Left ventricle myocardium superior (tissue), 1 donor: ENCODE data around the gene RTN4RL1. TPM values are rescaled to one million over a fixed set of nuclear protein-coding genes. Genes with fewer than 3 reads are reported as not detected.

Experiments used
- ATAC-seq: fragments of 200-7000 bp; cut with Tn5 transposase; one replicate; pipeline ENCODE4 v1.9.1; 2020; ENCODE audit warnings: mild to moderate bottlenecking, moderate library complexity
- DNase-seq: peaks from one replicate; pipeline ENCODE4 v3.0.0-alpha.2; 2020
- intact Hi-C: fragments of 100-400 bp; cut with micrococcal nuclease; formaldehyde crosslinking; loops from one replicate; pipeline ENCODE4 v1.11.0; 2022
- long read RNA-seq: library from polyadenylated mRNA; unstranded; transcript quantifications from one replicate; pipeline ENCODE4 v2.0.0, GENCODE V29; 2021
- total RNA-seq: library from RNA; stranded (reverse); fragmentation: NEBNext Ultra II Directional; extraction: Animal tissue kit (Norgen Biotek cat#: 25700); gene quantifications from one replicate; pipeline ENCODE4 v1.2.1, GENCODE V29; 2021
- donor health status: DM: no; HTN: yes; CAD: no; lungs with severe emphysema.

The RTN4RL1 gene, protein sequence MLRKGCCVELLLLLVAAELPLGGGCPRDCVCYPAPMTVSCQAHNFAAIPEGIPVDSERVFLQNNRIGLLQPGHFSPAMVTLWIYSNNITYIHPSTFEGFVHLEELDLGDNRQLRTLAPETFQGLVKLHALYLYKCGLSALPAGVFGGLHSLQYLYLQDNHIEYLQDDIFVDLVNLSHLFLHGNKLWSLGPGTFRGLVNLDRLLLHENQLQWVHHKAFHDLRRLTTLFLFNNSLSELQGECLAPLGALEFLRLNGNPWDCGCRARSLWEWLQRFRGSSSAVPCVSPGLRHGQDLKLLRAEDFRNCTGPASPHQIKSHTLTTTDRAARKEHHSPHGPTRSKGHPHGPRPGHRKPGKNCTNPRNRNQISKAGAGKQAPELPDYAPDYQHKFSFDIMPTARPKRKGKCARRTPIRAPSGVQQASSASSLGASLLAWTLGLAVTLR
- 1.9 TPM for total RNA-seq
- long read RNA-seq, partial matches to known transcripts, result 0 of 11 reads
- long read RNA-seq, other reads (novel, unspliced or antisense), result 7 of 11 reads

DNA sequence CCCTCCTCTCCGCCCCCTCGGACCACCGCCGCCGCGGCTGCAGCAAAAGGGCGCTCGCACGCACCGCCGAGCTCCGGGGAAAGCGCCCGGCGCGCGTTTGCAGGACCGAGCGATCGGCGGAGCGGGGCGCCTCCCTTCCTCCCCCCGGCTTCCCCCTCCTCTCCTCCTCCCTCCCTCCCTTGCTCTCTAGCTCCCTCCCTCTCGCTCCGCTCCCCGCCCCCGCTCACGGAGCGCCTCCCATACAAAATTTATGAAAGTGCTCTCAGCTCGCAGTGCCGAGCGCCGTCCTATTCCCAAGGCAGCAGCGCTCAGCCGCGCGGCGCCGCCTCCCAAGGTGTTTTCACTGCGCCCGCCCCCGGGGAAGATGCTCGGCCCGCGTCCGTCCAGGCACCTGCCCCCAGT lies at the start of gene RTN4RL1:
TSS of gene RTN4RL1 (minus strand) at position 115 of the 402 bp plus-strand sequence. CDS start 469 bp downstream, outside the sequence.
- intact Hi-C loops, result no loop called here
- peak; percentile 83 for DNase-seq
- peak; percentile 74 for ATAC-seq

DNA sequence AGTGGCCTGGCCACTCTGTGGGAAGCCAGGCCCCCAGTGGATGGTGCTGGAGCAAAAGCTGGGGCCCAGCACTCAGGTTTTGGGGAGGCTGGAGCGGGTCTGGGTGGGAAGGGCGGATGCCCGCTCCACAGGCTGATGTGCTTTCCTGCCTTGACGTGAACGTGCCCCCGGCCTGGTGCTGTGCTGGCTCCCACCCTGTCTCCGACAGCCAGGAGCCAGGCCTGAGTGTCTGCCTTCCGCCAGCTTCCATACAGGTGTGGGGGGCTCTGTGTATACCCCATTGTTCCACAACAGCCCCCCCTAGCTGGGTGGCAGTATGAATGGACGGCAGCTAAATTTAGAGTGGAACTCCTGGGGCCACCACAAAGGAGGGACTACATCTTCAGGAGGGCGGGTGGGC lies 49.8 kb upstream of the RTN4RL1 start:
- intact Hi-C loops, result no loop called here
- DNase-seq (peak; percentile 40), ATAC-seq (no peak)

DNA sequence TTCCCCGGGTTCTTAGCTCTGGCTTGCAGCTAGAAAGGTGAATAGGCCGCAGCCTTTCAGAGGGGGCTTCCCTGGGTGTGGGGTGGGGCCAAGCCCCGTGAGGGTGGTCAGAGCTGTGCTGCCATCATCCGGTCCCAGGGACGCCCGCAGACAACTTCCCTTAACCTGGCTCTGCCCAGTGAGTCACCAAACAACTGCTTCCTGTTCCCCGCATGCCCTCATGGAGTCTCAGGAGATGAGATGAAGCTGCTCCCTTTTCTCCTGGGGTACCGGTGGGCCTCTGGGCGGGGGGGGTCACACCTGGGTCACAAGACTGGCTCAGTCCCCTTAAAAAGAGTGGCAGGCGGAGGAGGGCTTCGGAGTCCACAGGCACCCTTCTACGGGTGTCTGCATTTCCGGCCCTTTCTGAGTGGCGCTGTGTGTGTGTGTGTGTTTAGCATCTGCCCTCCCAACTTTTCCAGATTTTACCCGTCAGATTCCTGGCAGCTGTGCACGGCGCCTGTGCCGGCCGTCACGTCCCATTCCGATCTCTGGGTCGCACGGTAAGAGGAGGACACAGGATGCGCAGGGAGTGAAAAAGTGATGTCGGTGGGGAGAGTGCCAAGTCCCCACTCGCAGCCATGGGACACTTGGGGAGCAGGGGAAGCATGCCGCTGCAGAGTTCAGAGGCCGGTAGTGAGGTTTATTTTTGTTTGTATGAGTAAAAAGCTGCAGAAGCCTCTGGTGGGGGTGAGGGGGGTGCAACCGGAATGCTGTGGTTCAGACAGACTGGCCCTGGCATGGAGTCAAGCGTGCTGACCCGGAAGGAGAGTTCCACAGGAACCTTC lies 46.5 kb upstream of the RTN4RL1 start:
- ATAC-seq (peak; percentile 57), DNase-seq (peak; percentile 85)
- intact Hi-C loops, result no loop called here

DNA sequence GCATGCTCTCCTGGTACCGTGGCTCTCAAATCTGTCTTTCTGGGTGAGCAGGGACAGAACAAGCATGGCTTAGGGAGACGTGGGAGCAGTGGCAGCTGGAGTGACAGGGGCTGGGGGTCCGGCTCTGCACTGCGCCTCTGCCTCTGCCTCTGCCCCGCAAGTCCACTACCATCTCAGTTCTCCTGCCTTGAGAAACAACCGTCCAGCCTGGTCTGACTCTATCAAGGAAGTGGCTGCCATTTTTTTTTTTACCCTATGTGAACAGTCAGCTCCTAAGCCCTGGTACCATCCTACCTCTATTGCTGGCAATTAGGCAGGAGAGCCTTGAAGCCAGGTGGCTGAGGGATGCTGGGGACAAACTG lies 45.9 kb upstream of the RTN4RL1 start:
- intact Hi-C loops, result no loop called here
- DNase-seq (no peak), ATAC-seq (no peak)

DNA sequence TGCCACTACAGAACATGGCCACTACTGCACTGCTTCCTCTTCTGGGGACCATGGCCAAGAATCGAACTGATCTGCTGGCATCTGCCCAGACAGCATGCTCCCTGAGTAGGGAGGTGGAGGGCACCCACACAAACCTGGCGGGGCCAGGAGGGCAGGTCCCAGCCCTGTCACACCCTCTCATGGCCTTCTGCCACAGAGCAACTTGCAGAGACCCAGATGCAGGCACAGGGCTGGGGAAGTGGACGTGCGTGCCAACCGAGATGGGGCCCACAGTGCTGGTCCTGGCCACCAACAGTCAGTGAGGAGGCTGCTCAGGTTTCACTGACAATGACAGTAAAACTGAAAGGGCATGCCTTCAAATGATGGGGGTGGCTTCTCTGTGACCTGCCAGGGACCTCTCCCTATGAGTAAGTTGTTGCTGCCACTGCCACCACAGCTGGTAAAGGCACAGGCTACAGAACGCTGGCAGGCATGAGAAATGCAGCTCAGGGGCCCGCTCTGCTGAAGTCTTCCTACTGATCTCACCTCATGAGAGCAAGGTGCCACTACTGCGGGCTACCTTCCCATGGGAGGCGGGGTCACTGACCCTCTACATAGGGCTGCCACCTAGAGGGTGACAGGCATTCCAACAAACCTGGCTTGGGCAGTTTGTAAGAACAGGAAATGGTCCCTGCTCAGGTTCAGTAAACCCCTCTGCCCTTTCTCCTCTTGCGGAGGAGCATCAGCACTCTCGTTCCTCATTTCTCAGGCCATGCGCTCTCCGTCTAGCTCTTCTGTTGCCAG lies 45.3 kb upstream of the RTN4RL1 start:
- intact Hi-C loops, result no loop called here
- no peak for ATAC-seq

DNA sequence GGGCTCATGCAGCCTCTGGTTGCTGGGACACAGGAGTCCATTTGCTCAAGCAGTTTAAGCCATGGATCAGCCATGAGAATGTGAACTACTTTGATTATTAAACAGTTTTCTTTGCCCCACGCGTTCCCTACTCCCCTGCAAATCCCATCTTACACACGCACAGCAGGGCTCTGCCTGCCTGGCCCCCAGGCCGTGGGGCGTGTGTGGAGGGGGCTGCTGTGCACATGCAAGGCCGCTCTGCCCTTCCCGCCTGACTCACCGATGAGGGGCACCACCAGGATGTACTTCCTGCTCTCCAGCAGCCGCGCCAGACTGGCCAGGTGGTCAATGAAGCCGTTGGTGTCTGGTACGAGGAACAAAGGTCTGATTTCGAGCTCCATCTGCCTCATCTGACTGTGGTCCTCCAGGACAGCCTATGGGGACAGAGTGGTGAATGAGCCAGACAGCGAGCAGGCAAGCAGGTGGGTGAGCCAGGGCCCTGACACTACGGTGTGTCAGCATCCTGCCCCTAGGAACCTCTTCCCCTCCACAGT lies 43.5 kb upstream of the RTN4RL1 start:
- peak; percentile 26 for DNase-seq
- intact Hi-C loops, result no loop called here
- no peak for ATAC-seq

More for the DNA sequence above, 45.3 kb upstream of the RTN4RL1 start:
- DNase-seq, result no peak

DNA sequence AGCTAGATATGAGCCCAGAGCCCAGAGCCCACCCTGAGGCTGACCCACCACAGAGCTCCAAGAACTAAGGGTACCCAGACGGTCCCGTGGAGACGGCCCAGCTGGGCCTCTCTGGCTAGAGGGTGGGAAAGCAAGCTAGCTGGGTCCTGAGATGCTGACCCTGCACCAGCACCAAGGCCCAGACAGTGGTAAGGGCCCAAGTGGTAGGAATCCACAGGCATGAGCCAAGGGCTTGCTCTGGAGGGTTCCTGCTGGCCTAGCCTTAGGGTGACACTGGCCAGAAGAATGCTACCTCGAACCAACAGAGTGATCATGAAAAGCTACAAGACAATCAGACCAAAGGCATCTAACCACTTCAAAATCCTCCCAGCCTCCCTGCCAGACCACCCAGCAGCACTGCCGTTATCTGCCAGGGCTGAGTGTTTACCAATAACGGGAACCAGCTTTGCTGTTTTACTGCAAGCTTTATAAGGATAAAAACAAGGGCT lies 42.9 kb upstream of the RTN4RL1 start:
- no peak for DNase-seq
- no peak for ATAC-seq
- intact Hi-C loops, result no loop called here

DNA sequence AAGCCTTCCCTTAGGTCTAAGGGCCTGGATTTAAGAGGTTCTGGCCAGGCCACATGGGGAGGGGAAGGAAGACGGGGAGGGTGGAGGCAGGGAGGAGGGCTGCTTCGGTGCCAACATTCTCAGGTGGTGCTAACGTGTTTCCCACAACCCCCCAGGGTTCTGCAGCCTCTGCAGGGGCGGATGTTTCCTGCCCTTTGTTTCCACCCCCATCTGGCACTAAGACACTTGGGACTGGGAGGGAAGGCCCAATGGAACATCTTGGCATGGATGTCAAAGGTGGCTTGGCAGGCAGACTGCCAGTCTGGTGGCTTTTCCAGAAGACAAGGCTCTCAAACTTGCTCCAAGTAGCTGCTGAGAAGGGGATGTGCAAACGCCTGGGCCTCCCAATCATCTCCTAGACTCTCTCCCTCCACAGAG lies 42.5 kb upstream of the RTN4RL1 start:
- intact Hi-C loops, result no loop called here
- ATAC-seq (peak; percentile 13), DNase-seq (no peak)

DNA sequence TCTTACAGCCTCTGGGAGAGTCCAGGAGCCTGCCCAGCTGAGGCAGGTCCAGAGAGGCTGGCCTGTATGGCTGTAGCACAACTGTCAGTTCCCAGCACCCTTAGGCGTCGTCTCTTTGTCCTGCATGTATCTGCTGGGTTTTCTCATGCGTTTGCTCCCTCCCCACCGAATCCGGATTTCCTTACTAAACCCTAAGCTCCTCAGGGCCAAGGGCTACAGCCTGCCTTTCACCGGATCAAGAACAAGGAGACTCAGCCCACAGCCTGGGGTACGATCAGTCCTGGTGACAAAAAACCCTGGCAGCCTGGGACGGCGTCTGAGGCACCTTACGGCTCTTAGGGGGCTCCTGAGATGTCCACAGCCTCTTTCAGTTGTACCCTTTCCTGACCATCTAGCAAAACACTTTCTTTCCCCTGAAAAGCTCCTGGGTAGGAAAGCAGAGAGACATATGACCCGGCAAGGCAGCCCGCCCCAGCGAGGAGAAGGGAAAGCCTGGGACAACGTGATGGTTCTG lies 42.0 kb upstream of the RTN4RL1 start:
- DNase-seq, result peak; percentile 27
- intact Hi-C loops, result no loop called here
- peak; percentile 1 for ATAC-seq

DNA sequence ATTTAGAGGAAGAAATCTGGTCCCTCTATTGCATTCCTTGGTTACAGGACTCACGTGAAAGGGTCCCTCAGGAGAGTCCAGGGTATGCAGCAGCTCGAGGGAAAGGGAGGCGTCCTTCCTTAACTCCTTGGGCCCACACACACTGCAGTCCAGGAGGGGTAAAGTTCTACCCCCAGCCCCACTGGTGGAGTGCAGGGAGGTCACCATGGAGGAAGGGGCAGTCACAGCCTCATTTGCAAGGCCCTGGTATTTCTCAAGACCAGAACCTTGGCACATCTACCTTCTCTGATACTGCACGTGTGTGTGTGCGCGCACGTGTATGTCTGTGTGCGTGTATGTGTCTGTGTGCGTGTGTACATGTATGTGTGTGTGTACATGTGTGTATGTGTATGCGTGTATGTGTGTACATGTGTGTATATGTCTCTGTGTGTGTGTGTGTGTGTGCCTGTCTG lies 40.8 kb upstream of the RTN4RL1 start:
- DNase-seq (peak; percentile 26), ATAC-seq (no peak)
- intact Hi-C loops, result no loop called here

DNA sequence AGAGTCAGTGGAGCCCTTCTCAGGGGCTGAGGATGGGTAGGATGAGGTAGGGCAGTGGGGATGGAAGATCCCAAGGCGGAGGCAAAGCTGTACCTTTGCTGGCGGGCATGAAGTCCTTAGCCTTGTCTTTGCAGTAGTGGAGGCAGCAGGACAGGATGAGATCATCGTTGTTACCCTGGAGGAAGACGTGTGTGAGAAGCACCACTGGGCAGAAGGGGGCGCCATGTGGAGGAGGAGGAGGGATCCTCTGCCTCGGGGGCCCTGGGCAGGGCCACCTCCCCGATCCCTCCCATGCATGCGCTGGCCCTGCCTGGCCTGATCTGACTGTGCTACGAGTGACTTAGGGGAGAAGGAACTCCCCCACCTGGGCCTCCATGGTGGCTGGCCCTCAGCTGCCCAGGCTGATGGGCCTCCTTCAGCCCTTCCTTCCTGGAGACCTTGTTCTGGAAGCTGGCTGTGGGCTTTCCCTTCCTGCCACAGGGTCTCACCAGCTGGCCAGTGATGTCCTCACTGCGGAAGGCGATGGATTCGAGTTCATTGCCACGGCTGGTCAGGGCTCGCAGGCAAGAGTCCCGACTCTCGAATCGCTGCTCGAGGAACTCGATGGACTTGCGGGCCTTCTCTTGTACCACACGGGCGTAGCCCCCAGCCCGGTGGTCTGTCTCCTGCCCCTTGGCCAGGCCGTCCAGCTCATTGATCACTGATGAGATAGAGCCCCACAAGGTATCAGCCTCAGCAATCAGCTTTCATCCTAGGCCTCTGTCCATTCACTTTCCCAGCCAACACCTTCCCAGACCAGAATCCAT lies 40.0 kb upstream of the RTN4RL1 start:
- intact Hi-C loops, result no loop called here
- peak; percentile 75 for DNase-seq

DNA sequence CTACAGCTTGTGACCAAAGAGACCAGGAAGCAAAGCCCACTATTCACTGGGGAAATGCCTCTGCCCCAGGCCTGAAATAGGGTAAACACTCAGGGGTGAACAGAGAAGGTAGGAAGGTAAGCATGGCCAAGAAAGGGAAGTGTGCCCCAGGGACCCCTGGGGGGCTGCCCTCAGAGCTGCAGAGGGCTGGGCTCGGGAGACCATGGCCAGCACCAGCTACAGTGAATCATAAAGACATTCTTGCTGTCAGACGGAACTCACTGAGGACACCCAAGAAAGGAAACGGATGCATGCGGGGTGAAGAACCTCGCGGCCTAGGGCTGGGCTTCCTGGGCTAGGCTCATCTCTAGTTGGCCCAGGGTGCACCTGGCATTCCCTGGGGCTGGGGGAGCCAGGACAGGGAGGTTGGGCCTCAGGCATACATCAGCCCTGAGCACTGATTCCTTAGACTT lies 39.4 kb upstream of the RTN4RL1 start:
- ATAC-seq (no peak), DNase-seq (peak; percentile 32)
- intact Hi-C loops, result no loop called here

More for the DNA sequence above, 40.0 kb upstream of the RTN4RL1 start:
- ATAC-seq, result peak; percentile 17

DNA sequence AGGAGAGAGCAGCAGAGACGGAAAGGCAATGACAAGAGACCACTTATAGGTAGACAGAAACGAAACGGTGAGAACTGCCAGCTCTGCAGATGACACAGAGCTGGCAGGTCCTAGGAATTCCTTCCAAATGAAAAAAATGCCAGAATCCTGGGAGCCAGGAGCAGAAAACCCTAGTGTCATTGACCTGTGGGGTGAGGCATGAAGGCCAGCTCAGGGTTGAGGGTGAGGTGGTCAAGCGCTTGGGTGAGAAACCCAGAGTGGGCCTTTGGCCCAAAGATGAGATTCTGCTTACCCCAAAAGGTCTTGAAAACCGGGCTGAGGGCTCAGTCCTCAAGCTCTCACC lies 39.0 kb upstream of the RTN4RL1 start:
- intact Hi-C loops, result no loop called here
- DNase-seq (peak; percentile 17), ATAC-seq (no peak)

DNA sequence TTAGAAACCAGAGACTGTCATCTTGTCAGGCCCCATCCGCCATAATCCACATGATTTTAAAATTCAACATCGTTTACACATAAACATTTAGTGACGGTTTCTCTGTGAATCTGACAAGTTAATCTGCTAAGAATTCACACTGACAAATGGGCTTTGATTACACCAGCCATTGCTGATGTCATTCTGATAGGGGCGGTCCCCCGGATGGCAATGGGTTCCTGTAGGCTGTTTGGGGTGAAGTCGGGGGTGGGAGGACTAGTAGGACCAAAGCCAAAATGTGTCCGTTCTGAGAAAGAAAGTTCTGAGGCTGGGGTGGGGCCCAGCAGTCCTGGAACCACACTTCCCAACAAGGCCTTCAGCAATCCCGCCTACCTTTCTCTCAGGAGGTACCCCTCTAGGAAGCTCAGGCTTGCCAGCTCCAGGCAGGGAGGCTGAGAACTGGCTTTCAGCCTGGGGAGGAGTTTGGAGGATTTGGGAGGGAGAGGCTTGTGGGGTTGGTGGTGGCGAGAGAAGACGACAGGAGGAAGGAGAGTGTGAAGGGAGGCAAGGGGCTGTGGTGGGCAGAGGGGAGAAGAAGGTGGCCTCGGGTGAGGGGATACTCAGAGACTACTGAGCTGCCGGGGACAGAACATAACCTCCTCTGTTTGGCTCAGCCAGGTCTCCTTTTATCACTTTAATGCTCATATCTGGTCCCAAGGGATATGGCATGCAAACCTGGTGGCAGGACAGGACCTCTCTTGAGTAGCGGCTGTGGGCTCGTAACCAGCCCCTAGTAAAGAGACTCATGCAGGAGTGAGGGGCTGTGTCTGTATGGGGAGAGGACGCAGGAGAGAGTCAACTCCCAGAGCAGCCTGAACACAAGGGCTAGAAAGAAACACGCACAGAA lies 38.4 kb upstream of the RTN4RL1 start:
- ATAC-seq, result peak; percentile 4
- intact Hi-C loops, result no loop called here
- DNase-seq, result peak; percentile 62

DNA sequence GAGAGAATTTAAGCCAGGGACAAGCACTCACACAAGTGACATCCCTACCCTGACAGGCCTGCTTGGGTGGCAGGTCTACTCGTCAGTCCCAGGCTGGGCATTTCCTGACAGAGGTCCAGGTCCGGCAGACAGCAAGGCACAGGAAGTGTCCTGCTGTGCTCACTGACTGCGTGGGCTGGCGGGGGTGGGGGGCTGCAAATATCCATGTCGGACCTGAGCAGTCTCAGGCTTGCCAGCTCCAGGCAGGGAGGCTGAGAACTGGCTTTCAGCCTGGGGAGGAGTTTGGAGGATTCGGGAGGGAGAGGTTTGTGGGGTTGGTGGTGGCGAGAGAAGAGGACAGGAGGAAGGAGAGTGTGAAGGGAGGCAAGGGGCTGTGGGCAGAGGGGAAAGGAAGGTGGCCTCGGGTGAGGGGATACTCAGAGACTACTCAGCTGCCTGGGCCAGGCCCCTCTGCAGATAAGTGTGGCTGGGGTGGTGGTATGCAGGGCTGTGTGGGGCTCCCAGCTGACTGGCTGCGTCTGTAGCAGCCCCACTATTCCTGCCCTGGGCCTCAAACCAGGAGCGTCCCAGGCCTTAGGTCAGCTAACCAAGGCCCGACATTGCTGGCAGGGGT lies 37.5 kb upstream of the RTN4RL1 start:
- intact Hi-C loops, result no loop called here
- DNase-seq, result peak; percentile 47

DNA sequence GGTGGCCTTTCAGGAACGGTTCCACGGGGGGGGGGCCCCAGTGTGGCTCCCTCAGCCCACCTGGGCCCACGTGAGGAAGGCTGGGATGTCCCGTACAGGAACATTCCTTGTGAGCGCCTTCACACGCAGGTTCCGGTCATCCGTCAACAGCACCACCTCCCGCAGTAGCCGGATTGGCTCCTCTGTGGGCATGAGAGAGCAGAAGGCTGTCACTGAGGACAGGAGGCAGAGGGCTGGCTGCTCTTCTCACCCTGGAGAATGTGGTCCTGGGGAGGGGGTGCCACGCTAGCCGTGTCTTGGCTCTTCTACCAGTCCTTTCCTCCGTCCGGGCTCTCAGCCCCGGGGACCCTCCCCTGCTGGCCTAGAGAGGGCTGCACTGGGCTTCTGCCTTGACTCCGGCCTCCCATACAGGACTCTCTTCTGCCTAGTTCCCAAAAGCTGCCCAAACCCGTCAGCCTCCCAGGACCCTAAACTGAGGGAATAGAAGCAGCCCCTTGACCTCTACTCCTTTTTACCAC lies 36.4 kb upstream of the RTN4RL1 start:
- DNase-seq (no peak), ATAC-seq (no peak)
- intact Hi-C loops, result no loop called here

More for the DNA sequence above, 37.5 kb upstream of the RTN4RL1 start:
- ATAC-seq, result peak; percentile 1
